Kidney (tissue), 14 donors: ENCODE results near the gene ATP1B3. TPM values are rescaled to one million over a fixed set of nuclear protein-coding genes. Genes with fewer than 3 reads are reported as not detected.

ENCODE experiments used
- DNase-seq, 5 donors: peaks; one replicate each; pipeline ENCODE4 v3.0.0-alpha.2; 2013 to 2020
- FAIRE-seq: peaks from 2 replicates; lab custom pipeline; 2012; peaks lifted over from hg19 to GRCh38; lab: Jason Lieb, UNC
- H3K27ac ChIP-seq, 2 donors: one replicate each; pipeline ENCODE4 v1.7.0; 2013; ENCODE audit warnings: low read depth in 2 of 2, low read length in 2 of 2, inconsistent platforms in 1 of 2
- H3K27me3 ChIP-seq: one replicate; pipeline ENCODE4 v1.7.1; 2013; ENCODE audit warnings: low read length, inconsistent platforms; ENCODE audit not compliant: control insufficient read depth, insufficient read depth
- H3K36me3 ChIP-seq, 3 donors: one replicate each; pipeline versions ENCODE4 v1.7.0 to v1.7.1; 2013; ENCODE audit warnings: low read length in 3 of 3, control low read depth in 1 of 3, inconsistent platforms in 1 of 3; ENCODE audit not compliant: insufficient read depth in 3 of 3, control insufficient read depth in 2 of 3
- H3K4me1 ChIP-seq, 3 donors: one replicate each; pipeline versions ENCODE4 v1.7.0 to v1.7.1; 2013; ENCODE audit warnings: low read length in 3 of 3, inconsistent platforms in 1 of 3, low read depth in 1 of 3; ENCODE audit not compliant: control insufficient read depth in 2 of 3, insufficient read depth in 2 of 3
- H3K4me3 ChIP-seq, 3 donors: one replicate each; pipeline versions ENCODE4 v1.7.0 to v1.8.1; 2013; ENCODE audit warnings: low read length in 3 of 3, control low read depth in 1 of 3, inconsistent platforms in 1 of 3
- H3K9ac ChIP-seq, 3 donors: one replicate each; pipeline versions ENCODE4 v1.7.0 to v1.7.1; 2013; ENCODE audit warnings: low read length in 3 of 3, control low read depth in 1 of 3, inconsistent platforms in 1 of 3
- H3K9me3 ChIP-seq, 3 donors: one replicate each; pipeline versions ENCODE4 v1.7.0 to v1.7.1; 2013; ENCODE audit warnings: low read length in 3 of 3, control low read depth in 1 of 3, inconsistent platforms in 1 of 3; ENCODE audit not compliant: control insufficient read depth in 2 of 3, insufficient read depth in 1 of 3
- CTCF ChIP-seq: IDR thresholded peaks from 3 replicates; pipeline ENCODE4 v1.5.1; 2012; ENCODE audit warnings: mild to moderate bottlenecking, moderate library complexity, borderline replicate concordance; ENCODE audit not compliant: insufficient read depth; ENCODE audit errors: extremely low read depth
- intact Hi-C: fragments of 100-400 bp; cut with DNase I; formaldehyde crosslinking; loops from one replicate; pipeline ENCODE4 v1.11.1; 2022
- polyA plus RNA-seq: library from polyadenylated mRNA; stranded (reverse); fragments of 350-450 nt; fragmentation: Illumina TruSeq; extraction: RNeasy Lipid Tissue Mini Kit (QIAGEN cat#74804); gene quantifications from one replicate; pipeline ENCODE4 v1.2.3, GENCODE V29; 2014; ENCODE audit warnings: low read depth, low replicate concordance; ENCODE audit not compliant: insufficient read depth
- total RNA-seq: library from RNA; stranded (reverse); fragmentation: NEBNext Ultra II Directional; extraction: Animal tissue kit (Norgen Biotek cat#: 25700); gene quantifications from one replicate; pipeline ENCODE4 v1.2.1, GENCODE V29; 2021
- donor health status: control.
- donor health status: control.
- donor health status: control.
- donor health status: control.
- donor health status: control.
- donor health status: DM: yes; HTN: yes; CAD: no.
- donor health status: Normal renal cell carcinoma (clear cell type).

Gene ATP1B3
- total and polyA plus RNA-seq, 2 donors from 2014 or later, result 110 to 195 TPM

DNA sequence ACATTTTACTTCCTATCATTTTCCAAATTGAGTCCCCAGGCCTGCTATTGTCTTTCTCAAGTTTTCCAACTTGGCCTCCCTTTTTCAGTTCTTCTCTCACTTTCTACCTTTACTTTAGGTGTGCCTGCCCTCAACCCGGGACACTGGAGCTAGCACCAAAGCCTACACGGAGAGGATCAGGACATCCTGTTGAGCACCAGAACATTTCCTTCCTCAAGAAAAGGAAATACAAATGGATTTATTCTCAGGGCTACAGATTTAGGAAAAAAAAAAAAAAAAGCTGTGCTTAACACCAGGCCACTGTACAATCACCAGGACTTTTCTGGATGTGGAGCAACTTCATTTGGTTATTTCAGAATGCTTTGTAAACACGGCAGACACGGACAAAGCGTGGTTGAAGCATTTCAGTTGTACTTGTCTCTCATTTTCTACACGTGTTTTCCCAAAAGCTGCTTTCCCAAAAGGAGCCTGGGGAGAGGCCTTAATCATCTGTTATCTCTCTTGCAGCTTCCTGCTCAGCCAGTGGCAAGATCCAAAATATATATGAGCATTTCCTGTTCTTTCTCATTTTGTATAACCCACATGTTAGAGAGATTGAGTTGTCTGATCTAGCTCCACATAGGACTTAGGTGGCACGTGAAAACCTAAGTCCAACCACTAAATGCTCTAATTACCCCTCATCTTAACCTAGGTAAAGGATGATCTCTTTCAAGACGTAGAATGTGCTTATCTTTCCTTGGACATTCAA, 15.5 kb upstream of the ATP1B3 start:
- no peak overlapping the region for H3K4me3 ChIP-seq
- peaks cover 0 to 4% (median 0%) of the 10 kb centered on the region in 3 donors for H3K4me1 ChIP-seq
- DNase-seq, result peak in 1 of 5 donors; percentile 35
- H3K9ac ChIP-seq, result no peak overlapping the region
- H3K36me3 ChIP-seq, result no peaks in the 10 kb centered on the region
- TF ChIP-seq CTCF, result no peak
- H3K9me3 ChIP-seq, result no peaks in the 10 kb centered on the region
- H3K27me3 ChIP-seq, result no peaks in the 10 kb centered on the region
- FAIRE-seq, result no peak
- intact Hi-C loops, result no loop called here
- no peak overlapping the region for H3K27ac ChIP-seq

DNA sequence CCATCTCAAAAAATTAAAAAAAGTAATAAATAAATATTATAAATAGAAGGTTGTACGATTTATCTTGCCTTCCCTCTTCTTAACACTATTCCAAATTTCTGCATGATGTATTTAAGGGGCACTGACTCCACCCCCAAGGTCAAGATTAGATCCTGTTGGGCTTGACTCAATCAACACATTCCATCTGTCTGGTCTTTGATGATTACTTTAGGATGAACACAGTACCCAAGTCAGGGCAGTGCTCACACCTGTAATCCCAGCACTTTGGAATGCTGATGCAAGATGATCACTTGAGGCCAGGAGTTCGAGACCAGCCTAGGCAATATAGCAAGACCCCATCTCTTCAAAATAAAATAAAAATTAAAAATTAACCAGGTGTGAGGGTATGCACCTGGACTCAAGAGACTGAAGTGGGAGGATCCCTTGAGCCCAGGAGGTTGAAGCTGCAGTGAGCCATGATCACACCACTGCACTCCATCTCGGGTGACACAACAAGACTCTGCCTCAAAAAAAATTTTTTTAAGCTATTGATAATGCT, 14.1 kb upstream of the ATP1B3 start:
- Histone ChIP-seq H3K4me1 (peaks cover 0 to 4% (median 0%) of the 10 kb centered on the region in 3 donors), H3K4me3 (no peak overlapping the region), H3K9ac (no peak overlapping the region), H3K9me3 (no peaks in the 10 kb centered on the region), H3K27ac (no peak overlapping the region), H3K27me3 (no peaks in the 10 kb centered on the region), H3K36me3 (no peaks in the 10 kb centered on the region)
- FAIRE-seq (no peak), DNase-seq (no peak)
- TF ChIP-seq CTCF, result no peak
- intact Hi-C loops, result no loop called here

GRCh38 chr3:141863491-141863890, 13.0 kb upstream of the ATP1B3 start:
- no peak overlapping the region for H3K4me3 ChIP-seq
- no peak for TF ChIP-seq CTCF
- intact Hi-C loops, result no loop called here

More at GRCh38 chr3:141863491-141863890, 13.0 kb upstream of the ATP1B3 start:
- Histone ChIP-seq H3K27ac (no peak overlapping the region), H3K27me3 (no peaks in the 10 kb centered on the region), H3K9me3 (no peaks in the 10 kb centered on the region), H3K9ac (no peak overlapping the region), H3K4me1 (peaks cover 0 to 4% (median 0%) of the 10 kb centered on the region in 3 donors), H3K36me3 (no peaks in the 10 kb centered on the region)
- DNase-seq (no peak), FAIRE-seq (no peak)
